K562 (cell line): ENCODE results near the gene ELOVL1. TPM values are rescaled to one million over a fixed set of nuclear protein-coding genes. Genes with fewer than 3 reads are reported as not detected.

Experiments
- ARID2 ChIP-seq: fragments of 450-650 bp; IDR thresholded peaks from 2 replicates; pipeline ENCODE4 v1.6.1; 2017; ENCODE audit warnings: antibody characterized with exemption, mild to moderate bottlenecking
- DMBX1 ChIP-seq: fragments of 250-450 bp; sonication (Bioruptor Pico); IDR thresholded peaks from 2 replicates; pipeline ENCODE4 v1.8.0; 2022; ENCODE audit warnings: inconsistent platforms, mild to moderate bottlenecking, moderate library complexity, borderline replicate concordance
- GATAD2B ChIP-seq: fragments of 450-650 bp; IDR thresholded peaks from 2 replicates; pipeline ENCODE4 v1.6.1; 2017; ENCODE audit warnings: mild to moderate bottlenecking, borderline replicate concordance
- MAFK ChIP-seq: IDR thresholded peaks from 2 replicates; pipeline ENCODE4 v1.6.1; 2011; ENCODE audit warnings: low read length, improper control_type of control experiment
- MGA ChIP-seq: fragments of 450-650 bp; IDR thresholded peaks from 2 replicates; pipeline ENCODE4 v1.6.1; 2016; ENCODE audit warnings: mild to moderate bottlenecking, moderate library complexity
- NFRKB ChIP-seq: fragments of 450-650 bp; IDR thresholded peaks from 2 replicates; pipeline ENCODE4 v1.6.1; 2016; ENCODE audit warnings: low read depth
- RBM14 ChIP-seq: fragments of 200-400 bp; formaldehyde crosslinking; IDR thresholded peaks from 2 replicates; pipeline ENCODE4 v1.6.1; 2018; ENCODE audit warnings: low read depth, mild to moderate bottlenecking, low read length, moderate library complexity, borderline replicate concordance; ENCODE audit not compliant: insufficient read depth
- ZFP30 ChIP-seq: fragments of 250-450 bp; sonication (Bioruptor Pico); IDR thresholded peaks from 2 replicates; pipeline ENCODE4 v1.8.0; 2022; ENCODE audit warnings: moderate library complexity, mild to moderate bottlenecking, inconsistent platforms, borderline replicate concordance
- polyA plus RNA-seq, 8 experiments: library from polyadenylated mRNA; depleted of rRNA in 4 of 8; stranded (reverse) in 5 of 8; unstranded in 3 of 8; fragments of >200 nt; fragmentation: Nextera tagmentation in 2 of 8; fragmentation: Illumina TruSeq in 1 of 8; extraction: Ambion mirVana in 2 of 8; extraction: Trizol in 1 of 8; gene quantifications; 2 replicates each; pipeline versions ENCODE4 v1.2.1 to v1.2.3, GENCODE V29; 2011 to 2014; ENCODE audit warnings: inconsistent platforms in 1 of 8, missing spikeins in 1 of 8
- total RNA-seq, 7 experiments: library from RNA; depleted of rRNA in 6 of 7; stranded (reverse); fragments of >200 nt in 6 of 7; fragmentation: Illumina TruSeq in 2 of 7; extraction: Trizol in 2 of 7; gene quantifications; 2 replicates each; pipeline versions ENCODE4 v1.2.1 to v1.2.3, GENCODE V29; 2011 to 2021; ENCODE audit warnings: low replicate concordance in 1 of 7
- TF ChIP-seq, protein P1 (sequence below): fragments of 250-450 bp; sonication (Bioruptor Pico); IDR thresholded peaks from 2 replicates; pipeline ENCODE4 v1.4.0; 2020; ENCODE audit warnings: borderline replicate concordance
- TF ChIP-seq, protein P2 (sequence below): fragments of 250-450 bp; sonication (Bioruptor Pico); IDR thresholded peaks from 2 replicates; pipeline ENCODE4 v1.4.0; 2020; ENCODE audit warnings: mild to moderate bottlenecking, moderate library complexity

The ELOVL1 gene
- total and polyA plus RNA-seq, 9 of the 15 experiments (the other 6 are each of a cell fraction or from before 2014, with no cell fraction given): 51.0 to 157 (median 70.3) TPM

DNA sequence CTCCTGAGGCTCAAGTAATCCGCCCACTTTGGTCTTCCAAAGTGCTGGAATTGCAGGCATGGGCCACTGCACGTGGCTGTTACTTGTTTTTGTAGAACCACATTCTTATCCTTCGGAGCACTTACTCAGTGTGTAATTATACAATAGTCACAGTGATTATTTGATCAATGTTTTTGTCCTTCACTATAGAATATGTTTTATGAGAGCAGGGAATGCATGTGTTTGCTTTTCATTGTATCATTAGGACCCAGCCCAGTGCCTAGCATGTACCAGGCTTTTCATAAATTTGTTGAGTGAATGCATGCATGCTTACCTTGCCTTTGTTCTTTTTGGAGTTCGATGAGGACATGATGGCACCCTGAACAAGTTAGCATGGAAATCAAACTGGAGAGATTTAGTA is 27.7 kb upstream of the ELOVL1 start (continued):
- no peak for TF ChIP-seq MGA
- no peak for TF ChIP-seq ARID2
- no peak for TF ChIP-seq RBM14
- no peak for TF ChIP-seq DMBX1
- TF ChIP-seq, protein P1, sequence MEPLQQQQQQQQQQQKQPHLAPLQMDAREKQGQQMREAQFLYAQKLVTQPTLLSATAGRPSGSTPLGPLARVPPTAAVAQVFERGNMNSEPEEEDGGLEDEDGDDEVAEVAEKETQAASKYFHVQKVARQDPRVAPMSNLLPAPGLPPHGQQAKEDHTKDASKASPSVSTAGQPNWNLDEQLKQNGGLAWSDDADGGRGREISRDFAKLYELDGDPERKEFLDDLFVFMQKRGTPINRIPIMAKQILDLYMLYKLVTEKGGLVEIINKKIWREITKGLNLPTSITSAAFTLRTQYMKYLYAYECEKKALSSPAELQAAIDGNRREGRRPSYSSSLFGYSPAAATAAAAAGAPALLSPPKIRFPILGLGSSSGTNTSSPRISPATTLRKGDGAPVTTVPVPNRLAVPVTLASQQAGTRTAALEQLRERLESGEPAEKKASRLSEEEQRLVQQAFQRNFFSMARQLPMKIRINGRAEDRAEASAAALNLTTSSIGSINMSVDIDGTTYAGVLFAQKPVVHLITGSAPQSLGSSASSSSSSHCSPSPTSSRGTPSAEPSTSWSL (CRISPR knock-in tag): no peak
- TF ChIP-seq GATAD2B: no peak
- no peak for TF ChIP-seq NFRKB
- no peak for TF ChIP-seq ZFP30
- TF ChIP-seq MAFK: no peak
- TF ChIP-seq, protein P2, sequence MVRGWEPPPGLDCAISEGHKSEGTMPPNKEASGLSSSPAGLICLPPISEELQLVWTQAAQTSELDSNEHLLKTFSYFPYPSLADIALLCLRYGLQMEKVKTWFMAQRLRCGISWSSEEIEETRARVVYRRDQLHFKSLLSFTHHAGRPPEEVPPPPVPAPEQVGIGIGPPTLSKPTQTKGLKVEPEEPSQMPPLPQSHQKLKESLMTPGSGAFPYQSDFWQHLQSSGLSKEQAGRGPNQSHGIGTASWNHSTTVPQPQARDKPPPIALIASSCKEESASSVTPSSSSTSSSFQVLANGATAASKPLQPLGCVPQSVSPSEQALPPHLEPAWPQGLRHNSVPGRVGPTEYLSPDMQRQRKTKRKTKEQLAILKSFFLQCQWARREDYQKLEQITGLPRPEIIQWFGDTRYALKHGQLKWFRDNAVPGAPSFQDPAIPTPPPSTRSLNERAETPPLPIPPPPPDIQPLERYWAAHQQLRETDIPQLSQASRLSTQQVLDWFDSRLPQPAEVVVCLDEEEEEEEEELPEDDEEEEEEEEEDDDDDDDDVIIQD (CRISPR knock-in tag): no peak
